Measurements from ENCODE around the gene HDAC9.

GRCh38 chr7:18760046-18760445, 264.5 kb downstream of the HDAC9 start:
- TF ChIP-seq POLR2AphosphoS5 (IDR thresholded peaks at IDR 0.05; ENCODE audit: low read depth, low read length) (no peak), POLR2A (IDR thresholded peaks at IDR 0.05; ENCODE audit: low read depth, low read length) (no peak)

All from GM12892 (cell line).